ENCODE results near the gene RXRB.
"Not testable (repeated sequence)": the region's sequence is repeated elsewhere in the genome, so short reads cannot be mapped to it uniquely, and the experiment has no call there.

The RXRB gene

DNA sequence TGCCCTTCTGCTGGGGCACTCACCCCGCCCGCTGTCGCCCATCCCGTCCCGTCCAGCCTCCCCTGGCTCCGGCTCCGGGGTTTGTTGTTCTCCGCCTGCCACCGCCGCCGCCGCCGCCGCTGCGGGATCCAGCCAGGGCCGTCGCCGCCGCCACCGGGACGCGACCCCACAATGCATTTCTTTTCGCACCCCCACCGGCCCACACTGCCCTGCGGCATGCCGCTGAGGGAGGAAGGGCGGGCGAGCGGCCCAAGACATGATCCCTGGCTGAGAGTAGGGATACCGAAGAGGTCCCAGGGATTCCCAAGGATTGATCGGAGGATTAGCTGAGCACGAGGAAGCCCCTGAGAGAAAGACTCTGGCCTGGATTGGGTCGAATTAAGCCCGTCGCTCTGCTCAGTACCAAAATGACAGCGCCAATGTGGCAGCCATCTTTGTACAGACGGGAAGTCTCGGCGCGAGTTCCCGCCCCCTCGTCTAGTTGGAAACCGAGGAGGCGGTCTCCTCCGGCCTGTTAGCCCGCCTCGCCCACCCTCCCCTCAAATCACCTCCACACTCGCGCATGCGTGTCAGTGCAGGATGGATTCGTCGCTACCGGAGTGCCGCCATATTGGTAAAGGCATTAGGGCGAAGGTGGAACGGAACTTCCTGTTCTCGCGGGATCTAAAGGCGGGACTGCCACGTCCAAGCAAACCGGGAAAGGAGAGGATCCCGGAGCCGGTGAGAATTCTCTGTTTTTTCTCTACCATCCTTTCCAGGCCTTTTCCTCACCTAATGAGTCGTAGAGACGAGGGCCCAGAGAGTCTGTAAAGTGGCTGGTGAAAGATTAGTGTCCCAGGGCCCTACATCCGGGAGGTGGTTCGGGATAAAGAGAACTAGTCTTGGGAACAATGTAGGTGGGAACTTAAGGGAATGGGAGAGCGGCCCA is at the start of gene RXRB, which contains the start of gene SLC39A7:
Gene RXRB (minus strand): TSS at position 447 of the 928 bp plus-strand sequence. CDS start 189 bp downstream, at position 258.
Gene SLC39A7 (plus strand): TSS at position 649 of the 928 bp plus-strand sequence. CDS start 379 bp downstream, outside the sequence.
- DNase-seq (ENCODE audit: low read depth in 1 of 2, low spot score in 1 of 2): peak; percentile 95 to 100

DNA sequence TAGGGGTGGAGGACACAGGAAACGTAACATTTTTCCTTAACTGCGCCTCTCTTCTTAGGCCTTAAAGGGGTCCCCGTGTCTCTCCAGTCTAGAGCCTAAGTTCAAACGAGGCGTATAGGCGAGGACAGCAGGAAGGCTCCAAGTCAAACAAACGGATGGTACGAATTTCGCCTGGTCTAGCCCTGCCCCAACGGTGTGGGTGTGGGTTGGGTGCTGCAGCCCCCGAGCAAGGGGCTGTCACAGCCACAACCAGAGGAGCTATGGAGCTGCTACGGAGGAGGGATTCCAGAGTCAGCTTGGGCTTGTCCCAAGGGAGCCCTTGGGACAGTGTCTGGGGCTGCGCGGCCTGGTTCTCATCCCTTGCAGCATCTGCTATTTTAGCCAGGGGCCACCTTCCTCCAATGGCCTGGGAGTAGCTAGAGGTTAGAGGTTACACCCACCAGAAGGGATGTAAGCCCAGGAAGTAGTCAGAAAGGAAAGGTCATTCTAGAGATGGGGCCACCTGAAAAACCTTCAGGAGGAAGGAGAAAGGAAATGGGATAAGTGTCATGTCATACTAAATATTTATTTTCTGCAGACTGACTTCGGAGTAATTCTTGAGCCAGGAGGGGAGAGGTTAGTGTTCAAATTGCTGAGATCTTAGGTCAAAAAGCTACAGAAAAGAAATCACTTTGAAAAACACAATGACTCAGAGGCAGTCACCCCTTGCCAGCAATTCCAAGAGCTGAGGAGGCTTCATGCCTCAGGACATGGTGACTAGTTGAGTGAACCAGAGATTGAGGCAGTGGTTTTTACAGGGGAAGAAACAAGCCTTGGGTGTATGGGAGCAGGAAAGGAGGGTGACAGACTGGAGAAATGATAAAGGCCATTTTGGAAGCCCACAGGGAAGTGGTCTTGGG is 49.5 kb upstream of the RXRB start:
- DNase-seq (ENCODE audit: low read depth in 1 of 2, low spot score in 1 of 2): no peak

DNA sequence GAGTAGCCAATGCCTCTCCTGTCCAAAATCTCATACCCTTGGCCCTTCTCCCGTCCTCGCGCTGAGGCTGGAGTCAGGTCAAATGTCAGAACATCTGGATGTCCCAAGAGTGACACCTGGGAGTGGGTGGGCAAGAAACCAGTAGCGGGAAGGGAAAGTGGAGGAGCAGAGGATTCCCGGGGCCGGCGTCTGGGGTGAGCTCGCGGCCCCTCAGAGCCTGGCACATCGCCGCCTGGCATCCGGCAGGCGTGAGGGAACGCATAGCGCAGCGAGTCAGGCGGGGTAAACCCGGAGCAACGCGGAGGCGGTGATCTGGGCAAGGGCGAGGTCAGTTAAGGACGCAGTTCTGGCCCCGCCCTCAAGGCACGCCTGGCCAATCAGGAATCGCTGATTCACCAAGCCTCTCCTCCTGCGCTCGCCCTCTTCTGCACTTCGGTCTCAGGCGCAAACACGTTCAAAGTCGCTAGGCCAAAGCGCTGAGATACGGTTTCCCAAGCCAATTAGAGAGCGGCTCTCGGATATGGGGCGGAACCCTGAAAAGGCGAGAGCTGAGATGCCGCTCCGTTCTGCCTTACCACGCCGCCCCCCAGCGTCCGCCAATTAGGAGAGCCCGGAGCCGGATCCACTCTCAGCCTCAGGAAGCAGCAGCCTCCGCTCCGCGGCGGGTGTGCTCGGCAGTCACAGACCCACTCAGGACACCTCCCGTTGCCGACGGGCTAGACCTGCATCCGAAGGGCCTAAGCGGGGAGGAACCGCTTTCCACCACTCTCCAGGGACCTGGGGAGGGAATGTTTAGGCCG is 48.7 kb upstream of the RXRB start:
- DNase-seq (ENCODE audit: low read depth in 1 of 2, low spot score in 1 of 2): peak; percentile 87 to 95

DNA sequence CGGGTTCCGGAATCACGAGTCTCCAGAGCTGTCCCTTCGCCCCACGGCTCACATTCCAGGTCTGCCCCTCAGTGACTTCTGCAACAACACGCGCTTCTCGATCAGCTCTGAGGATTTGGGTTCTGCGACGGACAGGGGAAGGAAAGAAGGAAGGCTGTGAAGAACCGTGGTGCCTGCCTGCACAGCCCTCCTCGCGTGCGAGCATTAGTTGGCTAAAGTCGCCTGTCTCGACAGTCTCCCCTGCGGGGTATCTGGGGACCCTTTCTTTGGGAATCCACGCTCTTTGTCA is 48.1 kb upstream of the RXRB start:
- no peak for DNase-seq (ENCODE audit: low read depth in 1 of 2, low spot score in 1 of 2)

DNA sequence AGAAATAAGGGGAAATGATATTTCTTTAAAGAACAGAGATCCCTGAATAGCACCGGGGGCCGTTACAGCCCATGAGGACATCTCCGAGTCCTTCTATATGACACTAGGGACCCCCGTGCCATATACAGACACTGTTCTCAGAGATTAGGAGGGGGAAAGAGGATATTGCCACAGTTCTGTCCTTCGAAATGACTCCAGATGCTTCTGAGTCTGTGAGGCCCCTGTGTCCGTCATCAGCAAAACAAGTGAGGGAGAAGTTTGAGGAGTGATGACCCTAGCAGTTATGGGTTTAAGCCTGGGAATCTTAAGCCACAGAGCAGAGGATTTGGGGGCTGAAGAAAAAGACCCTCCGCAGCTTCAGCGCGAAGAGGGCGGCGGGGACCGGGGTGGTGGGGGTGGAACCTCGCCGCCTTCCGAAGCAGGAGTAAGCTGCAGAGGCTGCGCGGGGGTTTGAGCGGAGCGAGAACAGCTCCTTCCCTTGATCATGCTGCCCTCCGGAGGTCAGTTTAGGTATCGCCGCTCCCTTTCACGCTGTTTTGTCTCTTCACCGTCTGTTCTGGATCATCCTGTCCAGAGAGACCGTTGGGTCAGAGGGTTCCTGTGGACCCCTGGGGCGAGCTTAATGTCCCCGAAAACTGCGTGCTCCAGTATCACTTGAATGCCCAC is 47.6 kb upstream of the RXRB start:
- DNase-seq (ENCODE audit: low read depth in 1 of 2, low spot score in 1 of 2): peak; percentile 89 to 90

DNA sequence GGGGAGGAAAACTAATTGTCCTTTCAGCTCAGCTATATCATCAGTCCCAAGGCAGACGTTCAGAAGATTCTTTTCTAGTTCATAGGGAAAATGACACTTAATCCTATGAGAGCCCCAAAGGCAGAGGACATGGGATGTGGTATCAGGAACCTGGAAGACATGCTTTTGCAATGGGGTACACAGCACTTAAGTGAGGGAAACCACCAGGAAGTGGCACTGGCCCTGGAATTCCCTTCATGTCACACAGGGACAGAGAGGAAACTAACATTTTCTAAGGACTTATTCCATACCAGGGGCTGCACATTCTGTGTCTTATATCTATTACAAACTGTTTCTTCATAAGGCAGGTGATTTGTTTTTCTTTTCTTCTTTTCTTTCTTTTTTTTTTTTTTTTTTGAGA is 43.0 kb upstream of the RXRB start:
- DNase-seq (ENCODE audit: low read depth in 1 of 2, low spot score in 1 of 2): no peak

DNA sequence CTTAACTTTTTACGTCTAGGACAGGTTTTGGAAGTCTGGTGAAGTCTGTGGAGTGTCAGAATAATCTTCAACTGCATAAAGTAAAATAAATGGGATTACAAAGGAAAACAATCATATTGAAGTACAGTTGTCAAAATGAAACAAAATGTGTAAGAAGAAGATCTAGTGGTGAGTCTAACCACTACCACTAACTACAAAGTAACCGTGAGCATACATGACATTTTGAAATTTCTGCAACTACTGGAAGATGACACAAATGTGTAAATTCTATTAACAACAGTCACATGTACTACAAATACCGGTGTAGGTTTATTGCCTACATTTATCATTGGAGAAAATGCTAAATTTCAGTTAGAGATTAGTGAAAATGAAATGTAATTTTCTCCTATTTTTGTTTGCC is 41.5 kb upstream of the RXRB start:
- no peak for DNase-seq (ENCODE audit: low read depth in 1 of 2, low spot score in 1 of 2)

DNA sequence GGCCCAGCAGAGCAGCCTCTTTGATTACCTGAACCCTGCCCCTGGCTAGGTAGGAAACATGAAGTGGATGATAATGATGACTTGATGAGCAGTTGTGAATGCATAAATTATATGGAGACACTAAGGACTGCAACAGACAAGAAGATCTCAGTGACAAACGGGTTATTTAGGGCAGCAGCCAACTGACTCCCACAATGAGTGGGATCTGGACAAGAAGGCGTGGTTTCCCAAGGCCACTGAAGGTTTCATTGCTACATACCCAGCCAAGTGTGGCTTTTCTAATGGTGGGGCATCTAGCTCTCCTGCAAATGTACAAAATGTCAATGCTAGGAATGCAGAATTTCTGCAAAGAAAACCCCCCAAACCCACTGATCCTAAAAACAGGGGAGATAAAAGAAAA is 37.3 kb upstream of the RXRB start:
- no peak for DNase-seq (ENCODE audit: low read depth in 1 of 2, low spot score in 1 of 2)

DNA sequence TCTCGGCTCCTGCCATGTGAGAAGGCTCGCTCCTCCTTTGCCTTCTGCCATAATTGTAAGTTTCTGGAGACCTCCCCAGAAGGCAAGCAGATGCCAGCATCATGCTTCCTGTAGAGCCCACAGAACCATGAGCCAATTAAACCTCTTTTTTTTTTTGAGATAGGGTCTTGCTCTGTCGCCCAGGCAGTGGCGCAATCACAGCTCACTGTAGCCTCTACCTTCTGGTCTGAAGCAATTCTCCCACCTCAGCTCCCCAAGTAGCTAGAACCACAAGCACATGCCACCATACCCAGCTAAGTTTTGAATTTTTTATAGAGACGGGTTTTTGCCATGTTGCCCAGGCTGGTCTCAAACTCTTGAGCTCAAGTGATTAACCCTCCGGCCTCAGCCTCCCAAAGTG is 36.4 kb upstream of the RXRB start:
- no peak for DNase-seq (ENCODE audit: low read depth in 1 of 2, low spot score in 1 of 2)

DNA sequence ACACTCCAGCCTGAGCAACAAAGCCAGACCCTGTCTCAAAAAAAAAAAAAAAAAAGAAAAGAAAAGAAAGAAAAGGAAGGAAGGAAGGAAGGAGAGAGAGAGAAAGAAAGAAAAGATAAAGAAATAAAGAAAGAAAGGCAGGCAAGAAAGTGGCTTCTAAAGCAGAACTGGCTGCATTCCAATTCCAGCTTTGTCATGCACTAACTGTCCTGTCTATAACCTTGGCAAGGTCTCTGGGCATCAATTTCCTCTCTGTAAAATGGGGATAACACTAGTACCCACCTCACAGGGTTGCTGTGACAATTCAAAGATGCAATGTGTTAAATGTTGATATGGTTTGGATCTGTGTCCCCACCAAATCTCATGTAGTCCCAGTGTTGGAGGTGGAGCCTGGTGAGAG is 35.9 kb upstream of the RXRB start:
- DNase-seq (ENCODE audit: low read depth in 1 of 2, low spot score in 1 of 2): no peak

DNA sequence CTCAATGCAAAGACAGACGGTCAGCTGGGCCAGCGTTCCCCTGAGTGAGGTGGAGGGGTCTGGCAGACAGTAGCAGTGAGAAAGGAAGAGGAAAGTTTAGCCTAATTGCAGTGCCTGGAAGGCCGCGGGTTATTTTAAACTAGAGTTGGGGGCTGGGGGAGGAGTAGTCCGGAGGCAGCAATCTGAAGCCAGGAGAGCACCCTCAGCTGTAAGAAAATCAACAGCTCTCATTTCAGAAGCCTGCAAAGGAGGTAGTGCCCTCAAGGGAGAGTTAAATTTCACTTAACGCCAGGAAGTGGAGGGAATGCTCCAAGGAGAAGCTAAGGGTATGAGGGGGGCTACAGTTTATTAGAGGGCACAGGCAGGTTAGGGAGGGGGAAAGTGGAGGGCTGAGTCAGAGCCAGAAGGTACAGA is 34.8 kb upstream of the RXRB start:
- DNase-seq (ENCODE audit: low read depth in 1 of 2, low spot score in 1 of 2): no peak

DNA sequence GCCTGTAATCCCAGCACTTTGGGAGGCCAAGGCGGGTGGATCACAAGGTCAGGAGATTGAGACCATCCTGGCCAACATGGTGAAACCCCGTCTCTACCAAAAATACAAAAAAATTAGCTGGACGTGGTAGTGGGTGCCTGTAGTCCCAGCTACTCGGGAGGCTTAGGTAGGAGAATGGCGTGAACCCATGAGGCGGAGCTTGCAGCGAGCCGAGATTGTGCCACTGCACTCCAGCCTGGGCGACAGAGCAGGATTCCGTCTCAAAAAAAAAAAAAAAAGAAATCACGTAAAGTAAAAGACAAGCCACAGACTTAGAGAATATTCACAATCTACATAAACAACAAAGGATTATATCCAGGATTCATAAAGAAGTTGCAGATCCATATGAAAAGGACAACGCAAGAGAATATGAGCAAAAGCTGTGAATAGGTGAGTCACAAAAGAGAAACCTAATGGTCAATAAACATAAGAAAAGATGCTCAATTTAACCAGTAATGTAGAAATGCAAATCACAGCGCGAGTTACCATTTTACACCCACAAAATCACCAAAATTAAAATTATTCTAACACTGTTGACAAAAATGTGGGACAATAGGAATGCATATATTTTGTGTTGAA is 26.1 kb upstream of the RXRB start:
- DNase-seq (ENCODE audit: low read depth in 1 of 2, low spot score in 1 of 2): not testable (repeated sequence)

DNA sequence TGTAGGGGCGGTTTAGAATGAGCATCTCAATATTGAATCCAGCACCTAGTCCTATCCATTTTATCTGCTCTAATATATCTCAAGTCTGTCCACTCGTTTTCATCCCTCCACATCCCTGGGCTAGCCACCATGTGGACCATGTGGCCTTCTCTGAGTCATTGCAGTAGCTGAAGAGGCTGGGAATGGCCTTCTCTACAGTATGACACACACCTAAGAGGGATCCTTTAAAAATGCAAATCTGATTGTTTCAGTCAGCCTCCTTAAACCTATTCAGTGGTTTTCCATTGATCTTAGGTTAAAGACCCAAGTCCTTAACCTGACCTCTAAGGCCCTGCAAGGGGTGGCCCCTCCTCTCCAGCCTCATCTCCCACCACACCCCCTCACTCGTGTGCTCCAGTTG is 17.2 kb upstream of the RXRB start:
- DNase-seq (ENCODE audit: low read depth in 1 of 2, low spot score in 1 of 2): no peak

DNA sequence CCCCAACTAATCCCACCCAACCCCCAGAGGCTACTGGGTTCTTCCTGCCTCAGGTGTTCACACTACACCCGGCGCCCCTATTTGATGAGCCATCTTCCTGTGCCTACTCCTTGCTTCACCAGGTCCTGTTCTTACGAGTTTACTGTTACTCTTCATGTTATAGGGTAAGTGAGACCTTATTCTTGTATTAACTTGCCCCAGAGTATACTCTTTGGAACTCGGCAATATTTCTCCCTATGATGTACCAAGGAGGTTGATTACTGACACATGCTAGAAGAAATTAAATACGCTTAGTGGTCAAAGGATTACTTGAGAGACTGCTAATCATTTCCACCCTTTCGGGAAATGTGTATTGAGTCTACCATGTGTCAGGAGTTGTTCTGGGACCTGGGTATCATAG is 16.8 kb upstream of the RXRB start:
- DNase-seq (ENCODE audit: low read depth in 1 of 2, low spot score in 1 of 2): no peak

DNA sequence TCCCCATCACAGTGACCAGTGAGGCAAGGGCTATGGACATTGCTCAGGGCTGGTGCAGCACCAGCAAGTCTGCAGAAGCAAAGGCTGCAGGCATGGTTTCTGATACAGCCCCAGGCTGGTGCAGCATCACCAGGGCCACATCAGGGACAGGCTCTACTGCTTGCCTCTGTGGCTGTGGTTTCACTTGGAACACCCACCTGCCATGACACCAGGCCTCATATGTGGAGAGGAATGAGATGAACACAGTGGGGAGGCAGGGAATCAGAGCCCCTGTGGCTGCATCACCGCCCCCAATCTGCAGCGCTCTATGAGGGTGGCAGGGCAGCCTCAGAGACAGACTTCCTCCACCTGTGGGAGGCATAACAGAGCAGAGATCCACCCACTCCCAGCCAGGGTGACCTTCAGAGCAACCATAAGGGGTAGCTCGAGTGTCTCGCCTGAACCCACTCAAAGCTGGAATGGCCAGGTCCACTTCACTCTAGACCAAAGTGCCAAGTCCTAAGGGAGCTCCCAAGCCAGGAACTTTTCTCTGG is 15.7 kb upstream of the RXRB start:
- no peak for DNase-seq (ENCODE audit: low read depth in 1 of 2, low spot score in 1 of 2)

DNA sequence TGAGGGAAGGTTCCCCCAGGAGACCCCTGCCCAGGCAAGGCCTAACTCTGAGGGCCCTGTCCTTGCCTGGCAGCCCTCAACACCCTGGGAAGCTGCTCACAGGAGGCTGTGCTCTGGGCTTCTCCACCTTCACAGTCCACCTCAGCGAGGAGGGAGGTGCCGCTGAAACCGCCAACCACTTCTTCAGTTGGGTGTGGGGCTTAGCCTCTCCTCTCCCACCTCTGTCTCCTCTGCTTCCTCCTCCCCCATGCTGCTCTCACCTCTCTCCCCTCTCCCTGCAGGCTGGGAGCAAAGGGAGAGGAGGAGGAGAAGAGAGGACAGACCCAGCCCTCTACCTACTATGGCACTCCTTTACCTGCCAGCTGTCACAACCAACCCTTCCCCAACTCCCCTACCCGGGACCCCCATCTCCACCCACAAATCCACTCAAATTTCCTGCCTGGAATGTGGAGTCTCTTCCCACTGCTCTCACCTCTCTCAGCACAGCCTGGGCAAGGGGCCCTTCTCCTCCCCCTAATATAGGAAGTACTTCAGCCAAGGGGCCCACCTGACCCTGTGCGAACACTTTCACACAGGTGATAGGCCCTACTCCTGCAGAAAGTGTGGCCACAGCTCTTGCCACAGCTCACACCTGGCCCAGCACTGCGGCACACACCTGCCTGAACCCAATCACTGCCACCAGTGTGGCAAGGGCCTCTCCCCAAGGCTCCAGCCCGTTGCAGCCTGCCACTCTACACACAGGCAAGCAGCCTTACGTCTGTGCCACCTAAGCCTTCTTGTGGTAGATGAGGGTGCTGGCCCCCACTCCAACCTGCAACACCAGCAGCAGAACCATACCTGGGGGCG is 15.0 kb upstream of the RXRB start:
- no peak for DNase-seq (ENCODE audit: low read depth in 1 of 2, low spot score in 1 of 2)

DNA sequence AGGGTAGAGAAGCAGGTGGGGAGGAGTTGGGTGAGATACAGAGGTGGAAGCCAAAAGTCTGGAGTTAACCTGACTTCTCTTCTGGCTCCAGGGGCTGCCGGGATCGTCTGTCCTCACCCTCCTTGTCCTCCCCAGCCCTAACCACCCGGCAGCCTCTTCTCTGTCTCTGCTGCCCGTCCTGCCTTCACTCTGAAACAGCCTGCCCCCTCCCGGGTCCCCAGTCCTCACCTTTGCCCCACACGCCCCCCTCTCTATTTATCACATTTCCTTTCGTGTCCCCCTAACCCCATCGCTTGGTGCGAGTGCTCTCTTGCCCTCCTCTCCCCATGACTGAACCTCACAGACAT is 13.5 kb upstream of the RXRB start:
- DNase-seq (ENCODE audit: low read depth in 1 of 2, low spot score in 1 of 2): no peak

DNA sequence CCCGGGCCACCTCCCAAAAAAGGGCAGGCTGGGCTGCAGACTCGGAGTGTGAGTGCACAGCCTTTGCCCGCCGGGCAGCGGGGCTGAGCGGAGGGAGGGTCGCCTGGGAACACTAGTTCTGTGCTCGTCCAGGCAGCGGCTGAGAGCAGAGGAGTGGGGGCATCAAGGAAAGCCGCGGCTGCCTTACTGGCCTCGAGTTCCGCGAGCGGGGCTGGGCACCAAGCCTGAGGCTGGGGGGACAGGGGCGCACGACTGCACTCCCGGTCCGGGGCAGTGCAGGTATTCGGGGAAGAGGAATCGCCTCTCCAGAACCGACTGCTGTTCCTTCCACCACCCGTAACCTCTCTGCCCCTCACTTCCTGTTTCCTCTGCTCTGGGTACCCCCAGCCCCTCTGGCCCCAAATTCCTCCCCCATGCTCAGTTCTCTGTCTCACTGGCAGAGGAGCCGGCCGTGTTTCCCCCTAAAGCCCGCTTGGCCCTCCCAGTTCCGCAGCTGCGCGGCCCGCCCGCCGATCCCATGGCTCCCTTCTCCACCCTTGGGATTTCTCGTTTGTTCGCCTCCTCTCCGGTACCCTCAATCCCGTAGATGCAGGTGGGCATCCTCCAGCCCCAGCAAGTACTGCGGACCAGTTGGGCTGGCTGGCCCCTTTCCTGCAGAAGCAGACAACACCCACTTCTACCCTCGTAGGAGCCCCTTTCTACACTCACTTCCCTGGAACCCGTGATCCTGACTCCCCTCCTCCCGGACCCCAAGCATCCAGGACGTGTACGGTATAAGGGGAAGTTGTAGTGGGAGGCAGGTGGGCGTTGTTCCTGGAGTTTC is 12.9 kb upstream of the RXRB start:
- no peak for DNase-seq (ENCODE audit: low read depth in 1 of 2, low spot score in 1 of 2)

DNA sequence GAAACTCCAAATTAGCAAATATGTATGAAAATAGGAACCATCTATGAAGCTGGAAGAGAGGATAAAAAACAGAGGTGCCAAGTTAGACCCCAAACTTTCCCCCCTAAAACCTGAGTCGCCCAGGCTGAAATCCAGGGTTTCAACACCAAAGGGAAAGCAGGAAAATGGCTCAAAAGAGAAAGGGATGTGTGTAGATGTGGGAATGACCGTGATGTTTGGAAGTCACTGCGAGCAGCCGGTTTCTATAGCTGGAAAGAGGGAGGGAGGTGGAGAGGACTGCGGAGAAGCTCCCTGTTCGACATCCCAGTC is 12.3 kb upstream of the RXRB start:
- no peak for DNase-seq (ENCODE audit: low read depth in 1 of 2, low spot score in 1 of 2)

All from activated CD4-positive, alpha-beta T cell treated with anti-CD3 and anti-CD28 coated beads, Interleukin-2, amount 50 U/mL, for 24 hours (primary cell).